Kidney capillary endothelial cell (primary cell): ENCODE results near the gene COL12A1.
A peak's percentile ranks its signal among the peaks of the same experiment; 100 is the strongest.

Experiments
- DNase-seq: peaks from one replicate; pipeline ENCODE4 v3.0.0-alpha.2; 2018; ENCODE audit warnings: low spot score

COL12A1 gene

GRCh38 chr6:75205776-75206575, at the start of gene COL12A1:
TSS of gene COL12A1 (minus strand) at chr6:75206053. CDS start at chr6:75202792, 3,261 bp downstream.
- DNase-seq: peak; percentile 70

- no peak for DNase-seq
Observed at GRCh38 chr6:75250552-75250951, 44.7 kb upstream of the COL12A1 start.

GRCh38 chr6:75249837-75250236, 44.0 kb upstream of the COL12A1 start:
- no peak for DNase-seq

GRCh38 chr6:75246386-75246785, 40.5 kb upstream of the COL12A1 start:
- no peak for DNase-seq

- DNase-seq: no peak
Observed at GRCh38 chr6:75244063-75244584, 38.3 kb upstream of the COL12A1 start.

GRCh38 chr6:75243333-75244062, 37.6 kb upstream of the COL12A1 start, which contains the start of gene COX7A2:
TSS of gene COX7A2 (minus strand) at chr6:75243801. CDS start at chr6:75243734, 67 bp downstream.
- DNase-seq: peak; percentile 96

- no peak for DNase-seq
Observed at GRCh38 chr6:75236630-75237029, 30.8 kb upstream of the COL12A1 start.

- DNase-seq: no peak
Observed at GRCh38 chr6:75235271-75235670, 29.4 kb upstream of the COL12A1 start.

GRCh38 chr6:75234126-75234865, 28.4 kb upstream of the COL12A1 start:
- no peak for DNase-seq

- DNase-seq: no peak
Observed at GRCh38 chr6:75233092-75233615, 27.3 kb upstream of the COL12A1 start.

GRCh38 chr6:75230484-75231325, 24.9 kb upstream of the COL12A1 start:
- DNase-seq: peak; percentile 40

GRCh38 chr6:75224303-75224926, 18.6 kb upstream of the COL12A1 start:
- no peak for DNase-seq

GRCh38 chr6:75223428-75223827, 17.6 kb upstream of the COL12A1 start:
- no peak for DNase-seq

- DNase-seq: no peak
Observed at GRCh38 chr6:75222261-75222660, 16.4 kb upstream of the COL12A1 start.

- no peak for DNase-seq
Observed at GRCh38 chr6:75221116-75221515, 15.3 kb upstream of the COL12A1 start.

GRCh38 chr6:75220357-75220756, 14.5 kb upstream of the COL12A1 start:
- peak; percentile 24 for DNase-seq

- no peak for DNase-seq
Observed at GRCh38 chr6:75219263-75219662, 13.4 kb upstream of the COL12A1 start.

GRCh38 chr6:75217193-75217592, 11.3 kb upstream of the COL12A1 start:
- DNase-seq: peak; percentile 77

GRCh38 chr6:75215291-75215690, 9.4 kb upstream of the COL12A1 start:
- no peak for DNase-seq

- no peak for DNase-seq
Observed at GRCh38 chr6:75213732-75214131, 7.9 kb upstream of the COL12A1 start.

- peak; percentile 9 for DNase-seq
Observed at GRCh38 chr6:75213112-75213511, 7.3 kb upstream of the COL12A1 start.
